Panc1 (cell line): ENCODE measurements around the gene MYO1A. TPM values are rescaled to one million over a fixed set of nuclear protein-coding genes. Genes with fewer than 3 reads are reported as not detected.

ENCODE experiments used
- ATAC-seq: fragments of 200-7000 bp; cut with Tn5 transposase; 2 replicates; pipeline ENCODE4 v1.9.1; 2020; ENCODE audit warnings: mild to moderate bottlenecking, moderate library complexity
- BruUV-seq: library from RNA; stranded (reverse); fragments of 400-500 nt; replicated peaks from 2 replicates; lab custom pipeline; 2021; lab: Mats Ljungman, UMichigan
- CTCF ChIA-PET: fragments of 300-600 bp; sonication (Branson Sonifier 250); formaldehyde crosslinking; loops from one replicate; lab custom pipeline; 2022; ENCODE audit warnings: antibody characterized with exemption; lab: Charles Lee
- POLR2A ChIA-PET: fragments of 300-600 bp; sonication (Branson Sonifier 250); formaldehyde crosslinking; loops from one replicate; lab custom pipeline; 2022; ENCODE audit warnings: antibody characterized with exemption; lab: Charles Lee
- DNase-seq: peaks from one replicate; pipeline ENCODE4 v3.0.0-alpha.2; 2010; ENCODE audit warnings: low read depth, low spot score
- H3K27ac ChIP-seq: 2 replicates; pipeline ENCODE4 v1.5.1; 2011; ENCODE audit warnings: mild to moderate bottlenecking, low read length, inconsistent platforms
- H3K27me3 ChIP-seq: fragments of 200-500 bp; sonication (Bioruptor generic); 2 replicates; pipeline ENCODE4 v1.6.0; 2014; ENCODE audit warnings: low read length, inconsistent platforms; ENCODE audit not compliant: control insufficient read depth, insufficient read depth
- H3K36me3 ChIP-seq: fragments of 200-500 bp; sonication (Bioruptor generic); 2 replicates; pipeline ENCODE4 v1.5.1; 2014; ENCODE audit warnings: inconsistent platforms, mild to moderate bottlenecking, low read length, moderate library complexity; ENCODE audit not compliant: control insufficient read depth, insufficient read depth
- H3K4me1 ChIP-seq: 2 replicates; pipeline ENCODE4 v1.5.1; 2011; ENCODE audit warnings: inconsistent platforms, mild to moderate bottlenecking, low read length, moderate library complexity; ENCODE audit not compliant: control insufficient read depth, insufficient read depth
- H3K4me3 ChIP-seq, 2 experiments: 2 replicates each; pipeline ENCODE4 v1.5.1; 2011 to 2012; ENCODE audit warnings: low read depth in 2 of 2, low read length in 2 of 2, mild to moderate bottlenecking in 2 of 2, inconsistent platforms in 1 of 2, moderate library complexity in 1 of 2
- H3K9me3 ChIP-seq: fragments of 200-500 bp; sonication (Bioruptor generic); 2 replicates; pipeline ENCODE4 v1.5.1; 2014; ENCODE audit warnings: low read depth, mild to moderate bottlenecking, inconsistent platforms, low read length, moderate library complexity; ENCODE audit not compliant: control insufficient read depth, insufficient read depth
- POLR2AphosphoS5 ChIP-seq: IDR thresholded peaks from 2 replicates; pipeline ENCODE4 v1.6.1; 2012; ENCODE audit warnings: mild to moderate bottlenecking, low read depth, low read length, moderate library complexity
- REST ChIP-seq, 2 experiments: IDR thresholded peaks; 2 replicates each; pipeline ENCODE4 v1.6.1; 2011 to 2012; ENCODE audit warnings: low read depth in 2 of 2, control low read depth in 1 of 2, low read length in 1 of 2, mild to moderate bottlenecking in 1 of 2, moderate library complexity in 1 of 2; ENCODE audit not compliant: insufficient read depth in 1 of 2
- SIN3A ChIP-seq: IDR thresholded peaks from 2 replicates; pipeline ENCODE4 v1.6.1; 2012; ENCODE audit warnings: low read depth, mild to moderate bottlenecking, low read length, moderate library complexity, borderline replicate concordance; ENCODE audit not compliant: insufficient read depth
- TCF7L2 ChIP-seq: IDR thresholded peaks from 2 replicates; pipeline ENCODE4 v1.6.1; 2011; ENCODE audit warnings: mild to moderate bottlenecking, low read depth, low read length, inconsistent platforms
- in situ Hi-C: cut with HindIII; loops from 2 replicates; pipeline ENCODE4 v1.10.0; 2016; ENCODE audit warnings: low sequenced_read_pairs, low pct_unique_long_range_greater_than_20kb
- intact Hi-C: fragments of 100-400 bp; cut with micrococcal nuclease; formaldehyde crosslinking; loops from one replicate; pipeline ENCODE4 v1.10.0; 2022; ENCODE audit not compliant: unreplicated experiment
- total RNA-seq: library from RNA; stranded (reverse); gene quantifications from one replicate; pipeline ENCODE4 v1.2.1, GENCODE V29; 2021; ENCODE audit not compliant: unreplicated experiment
- TF ChIP-seq, protein P1 (sequence below): fragments of 450-650 bp; IDR thresholded peaks from 2 replicates; pipeline ENCODE4 v1.5.1; 2017; ENCODE audit warnings: mild to moderate bottlenecking

Gene MYO1A
- total RNA-seq, 1 experiment from 2014 or later: not detected

DNA sequence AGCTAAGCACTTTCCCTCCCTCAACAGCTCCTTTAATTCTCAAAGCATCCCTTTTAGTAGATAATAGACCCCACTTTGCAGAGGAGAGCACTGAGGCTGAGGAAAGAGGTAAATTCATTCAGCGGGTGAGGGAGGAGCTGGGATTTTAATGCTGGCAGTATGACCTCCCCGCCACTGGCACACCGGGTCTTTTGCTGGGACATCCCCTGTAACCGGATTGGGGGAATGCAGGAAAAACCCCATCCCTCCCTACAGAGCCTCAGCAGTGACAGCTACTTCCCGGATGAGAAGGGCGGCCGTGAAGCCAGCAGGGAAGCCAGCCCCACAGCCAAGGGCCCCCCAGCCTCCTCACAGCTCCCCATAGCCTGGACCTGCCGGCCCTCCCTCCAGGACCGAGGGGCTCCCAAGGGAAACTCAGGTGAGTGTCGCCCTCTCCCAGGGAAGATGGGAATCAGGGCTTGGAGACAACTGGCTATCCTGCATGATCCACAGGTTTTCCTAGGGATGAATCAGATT, 55.6 kb downstream of the MYO1A start:
- H3K9me3 ChIP-seq: no peaks in the 10 kb centered on the region
- TF ChIP-seq, protein P1, sequence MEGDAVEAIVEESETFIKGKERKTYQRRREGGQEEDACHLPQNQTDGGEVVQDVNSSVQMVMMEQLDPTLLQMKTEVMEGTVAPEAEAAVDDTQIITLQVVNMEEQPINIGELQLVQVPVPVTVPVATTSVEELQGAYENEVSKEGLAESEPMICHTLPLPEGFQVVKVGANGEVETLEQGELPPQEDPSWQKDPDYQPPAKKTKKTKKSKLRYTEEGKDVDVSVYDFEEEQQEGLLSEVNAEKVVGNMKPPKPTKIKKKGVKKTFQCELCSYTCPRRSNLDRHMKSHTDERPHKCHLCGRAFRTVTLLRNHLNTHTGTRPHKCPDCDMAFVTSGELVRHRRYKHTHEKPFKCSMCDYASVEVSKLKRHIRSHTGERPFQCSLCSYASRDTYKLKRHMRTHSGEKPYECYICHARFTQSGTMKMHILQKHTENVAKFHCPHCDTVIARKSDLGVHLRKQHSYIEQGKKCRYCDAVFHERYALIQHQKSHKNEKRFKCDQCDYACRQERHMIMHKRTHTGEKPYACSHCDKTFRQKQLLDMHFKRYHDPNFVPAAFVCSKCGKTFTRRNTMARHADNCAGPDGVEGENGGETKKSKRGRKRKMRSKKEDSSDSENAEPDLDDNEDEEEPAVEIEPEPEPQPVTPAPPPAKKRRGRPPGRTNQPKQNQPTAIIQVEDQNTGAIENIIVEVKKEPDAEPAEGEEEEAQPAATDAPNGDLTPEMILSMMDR: no peak
- TF ChIP-seq TCF7L2: no peak
- no peak overlapping the region for H3K4me3 ChIP-seq
- no peak for ATAC-seq
- intact Hi-C loops: no loop called here
- ChIA-PET CTCF (interaction anchor here (0.6 kb wide), 1 partner anchor 235 kb away, joined by 4 read pairs; no protein-coding TSS in a partner anchor), POLR2A (no interaction called here)
- DNase-seq: no peak
- no peaks in the 10 kb centered on the region; the same call in 1 of the 2 replicates for H3K27me3 ChIP-seq
- no TSS peak for BruUV-seq
- H3K4me1 ChIP-seq: no peaks in the 10 kb centered on the region
- in situ Hi-C loops: no loop called here
- no peaks in the 10 kb centered on the region for H3K36me3 ChIP-seq
- H3K27ac ChIP-seq: no peak overlapping the region

GRCh38 chr12:56993346-56993745, 56.6 kb downstream of the MYO1A start:
- CTCF ChIA-PET: interaction anchor here (0.5 to 0.6 kb wide), 2 partner anchors 229 to 234 kb away, joined by 4 to 5 read pairs; no protein-coding TSS in a partner anchor
- Histone ChIP-seq H3K4me1 (no peaks in the 10 kb centered on the region), H3K27ac (no peak overlapping the region), H3K4me3 (no peak overlapping the region), H3K27me3 (no peaks in the 10 kb centered on the region; the same call in 1 of the 2 replicates), H3K9me3 (no peaks in the 10 kb centered on the region), H3K36me3 (no peaks in the 10 kb centered on the region)
- ATAC-seq (no peak), DNase-seq (no peak)
- in situ Hi-C loops (no loop called here), intact Hi-C loops (no loop called here)
- POLR2A ChIA-PET: no interaction called here
- no TSS peak for BruUV-seq
- TF ChIP-seq, protein P1: no peak
- TF ChIP-seq REST (IDR thresholded peaks at IDR 0.05; ENCODE audit: insufficient read depth in 1 of 2, low read depth in 2 of 2, low read length in 1 of 2) (no peak), TCF7L2 (no peak), POLR2AphosphoS5 (no peak), SIN3A (no peak)
